ENCODE results near the gene CD209.

DNA sequence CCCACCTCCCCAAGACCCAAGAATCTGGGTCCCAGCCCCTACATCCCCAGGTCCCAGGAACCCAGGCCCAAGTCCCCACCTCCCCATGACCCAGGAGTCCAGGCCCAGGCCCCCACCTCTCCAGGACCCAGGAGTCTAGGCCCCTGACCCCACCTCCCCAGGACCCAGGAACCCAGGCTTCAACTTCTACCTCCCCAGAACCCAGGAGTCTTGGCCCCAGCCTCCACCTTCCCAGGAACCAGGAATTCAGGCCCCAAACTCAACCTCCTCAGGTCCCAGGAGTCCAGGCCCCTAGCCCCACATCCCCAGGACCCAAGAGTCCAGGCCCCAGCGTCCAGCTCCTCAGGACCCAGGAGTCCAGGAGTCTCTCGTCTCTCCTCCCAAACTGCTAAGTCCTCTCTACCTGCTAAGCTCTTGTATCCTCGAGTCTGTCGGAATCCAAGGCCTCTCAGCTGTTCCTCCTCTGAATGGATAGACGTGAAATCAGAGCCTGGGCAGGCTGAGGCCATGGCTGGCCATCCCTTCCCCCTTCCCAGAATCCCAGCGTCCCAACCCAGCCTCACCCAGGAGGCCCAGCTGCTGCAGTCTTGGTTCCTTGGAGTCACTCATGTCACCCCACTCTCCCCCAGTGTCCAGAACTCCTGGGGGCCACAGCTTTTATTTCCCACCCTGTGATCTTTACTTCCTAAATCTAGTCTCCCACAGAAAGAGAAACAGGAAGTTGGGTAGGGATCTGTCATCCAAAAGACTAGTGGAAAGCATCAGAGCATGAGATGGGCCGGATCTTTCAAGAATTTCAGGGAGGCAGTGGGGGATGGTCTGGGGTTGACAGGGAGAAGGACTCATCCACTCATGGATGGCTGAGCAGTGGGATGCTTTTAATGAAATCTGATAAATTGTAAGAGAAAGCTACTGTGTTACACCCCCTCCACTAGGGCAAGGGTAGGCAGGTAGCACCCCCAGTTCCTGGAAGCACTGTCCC, at the start of gene CD209:
- TF ChIP-seq CTCF (tag by site-specific recombination; IDR thresholded peaks at IDR 0.05) (no peak), KLF16 (tag by site-specific recombination; IDR thresholded peaks at IDR 0.05) (no peak), ZNF416 (tag by site-specific recombination; IDR thresholded peaks at IDR 0.05) (no peak)

All from HEK293 (cell line).